MCF 10A (cell line): ENCODE data around the gene MAN1A1. TPM values are rescaled to one million over a fixed set of nuclear protein-coding genes. Genes with fewer than 3 reads are reported as not detected.

Experiments used
- BruUV-seq: library from RNA; stranded (reverse); fragments of 400-500 nt; replicated peaks from 2 replicates; lab custom pipeline; 2021; lab: Mats Ljungman, UMichigan
- CTCF ChIA-PET: fragments of 300-600 bp; sonication (Branson Sonifier 250); formaldehyde crosslinking; extraction: SDS; loops from one replicate; lab custom pipeline; 2021; ENCODE audit warnings: antibody characterized with exemption, inconsistent platforms; lab: Yijun Ruan, JAX
- POLR2A ChIA-PET: fragments of 300-600, 350-650 bp; sonication (Branson Sonifier 250); formaldehyde crosslinking; extraction: SDS; loops from one replicate; lab custom pipeline; 2020; ENCODE audit warnings: antibody characterized with exemption, inconsistent platforms; lab: Yijun Ruan, JAX
- DNase-seq: peaks from one replicate; pipeline ENCODE4 v3.0.0-alpha.2; 2018; ENCODE audit not compliant: unreplicated experiment
- H3K27ac Mint-ChIP-seq: one replicate; pipeline ENCODE4 v1.8.0; 2022; ENCODE audit warnings: mild to moderate bottlenecking, low read depth, mixed read lengths; ENCODE audit not compliant: unreplicated experiment
- H3K27me3 Mint-ChIP-seq: one replicate; pipeline ENCODE4 v1.8.0; 2022; ENCODE audit warnings: mixed read lengths; ENCODE audit not compliant: insufficient read depth, unreplicated experiment
- H3K36me3 Mint-ChIP-seq: one replicate; pipeline ENCODE4 v1.8.0; 2022; ENCODE audit warnings: mild to moderate bottlenecking, moderate library complexity, mixed read lengths; ENCODE audit not compliant: insufficient read depth, unreplicated experiment
- H3K4me1 Mint-ChIP-seq: one replicate; pipeline ENCODE4 v1.8.0; 2022; ENCODE audit warnings: mixed read lengths; ENCODE audit not compliant: insufficient read depth, unreplicated experiment
- H3K4me3 Mint-ChIP-seq: one replicate; pipeline ENCODE4 v1.8.0; 2022; ENCODE audit warnings: mild to moderate bottlenecking, moderate library complexity, mixed read lengths; ENCODE audit not compliant: unreplicated experiment
- H3K9me3 Mint-ChIP-seq: one replicate; pipeline ENCODE4 v1.8.0; 2022; ENCODE audit warnings: mixed read lengths; ENCODE audit not compliant: unreplicated experiment
- CTCF ChIP-seq: fragments of 200-600 bp; IDR thresholded peaks from one replicate; pipeline ENCODE4 v1.8.0; 2022; ENCODE audit warnings: antibody characterized with exemption, mild to moderate bottlenecking; ENCODE audit not compliant: unreplicated experiment
- intact Hi-C: fragments of 100-400 bp; cut with micrococcal nuclease; formaldehyde crosslinking; loops from 2 replicates; pipeline ENCODE4 v1.14.1; 2022
- total RNA-seq: library from RNA; stranded (reverse); gene quantifications from 2 replicates; pipeline ENCODE4 v1.2.3, GENCODE V29; 2022

MAN1A1 gene
- total RNA-seq, 1 experiment from 2014 or later: 1.3 TPM

- no TSS peak for BruUV-seq
- H3K27me3 Mint-ChIP-seq: no peaks in the 10 kb centered on the region
- POLR2A ChIA-PET: no interaction called here
Observed at GRCh38 chr6:119234941-119235340, 114.6 kb downstream of the MAN1A1 start.

GRCh38 chr6:119234457-119234856, 115.1 kb downstream of the MAN1A1 start:
- Mint-ChIP-seq H3K27ac (no peak overlapping the region), H3K27me3 (no peaks in the 10 kb centered on the region), H3K4me1 (no peaks in the 10 kb centered on the region), H3K36me3 (no peaks in the 10 kb centered on the region), H3K9me3 (no peaks in the 10 kb centered on the region), H3K4me3 (no peak overlapping the region)
- POLR2A ChIA-PET: no interaction called here
- CTCF ChIA-PET: no interaction called here
- no peak for DNase-seq
- intact Hi-C loops: no loop called here
- no TSS peak for BruUV-seq
- TF ChIP-seq CTCF: no peak

More at GRCh38 chr6:119234941-119235340, 114.6 kb downstream of the MAN1A1 start:
- CTCF ChIA-PET: interaction anchor here (0.6 kb wide), 1 partner anchor 29 kb away, joined by 3 read pairs; no protein-coding TSS in a partner anchor
- Mint-ChIP-seq H3K4me1 (no peaks in the 10 kb centered on the region), H3K9me3 (no peaks in the 10 kb centered on the region), H3K36me3 (no peaks in the 10 kb centered on the region), H3K27ac (no peak overlapping the region), H3K4me3 (no peak overlapping the region)
- intact Hi-C loops: no loop called here
- no peak for DNase-seq
- no peak for TF ChIP-seq CTCF

DNA sequence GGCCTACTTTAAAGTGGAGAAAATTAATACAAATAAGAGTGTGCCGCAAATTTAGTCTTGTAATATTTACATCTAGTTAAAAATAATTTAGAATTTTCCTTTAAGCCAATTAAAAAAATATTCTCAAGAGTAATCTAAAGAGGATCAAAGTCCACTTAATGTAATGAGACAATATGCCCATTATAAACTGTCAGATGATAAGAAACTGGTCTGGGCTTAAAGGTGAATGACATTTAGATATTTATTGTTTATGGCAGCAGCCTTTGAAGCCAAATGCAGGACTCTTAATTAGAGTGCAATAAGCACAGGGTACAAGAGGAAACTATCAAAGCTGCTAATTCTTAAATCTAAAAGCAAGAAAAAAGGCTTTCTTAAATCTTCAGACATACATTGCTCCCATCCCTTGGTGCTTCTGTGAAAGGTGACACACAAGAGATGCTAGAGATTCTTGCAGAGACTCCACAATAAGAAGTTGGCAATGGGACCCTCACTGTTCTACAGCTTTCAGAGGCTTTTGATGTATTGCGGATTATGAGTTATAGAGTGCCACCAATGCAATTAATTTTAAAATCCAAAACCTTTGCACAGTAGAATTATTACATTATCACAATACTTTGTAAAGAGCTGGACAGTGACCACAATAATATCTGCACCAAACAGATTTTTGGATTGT, 116.1 kb downstream of the MAN1A1 start:
- no peak for DNase-seq
- CTCF ChIA-PET: no interaction called here
- no peaks in the 10 kb centered on the region for H3K4me1 Mint-ChIP-seq
- no peaks in the 10 kb centered on the region for H3K9me3 Mint-ChIP-seq
- BruUV-seq: no TSS peak
- no peak for TF ChIP-seq CTCF
- POLR2A ChIA-PET: no interaction called here
- no peaks in the 10 kb centered on the region for H3K36me3 Mint-ChIP-seq
- H3K4me3 Mint-ChIP-seq: no peak overlapping the region
- H3K27ac Mint-ChIP-seq: no peak overlapping the region
- intact Hi-C loops: no loop called here
- H3K27me3 Mint-ChIP-seq: no peaks in the 10 kb centered on the region

- DNase-seq: no peak
- TF ChIP-seq CTCF: no peak
- ChIA-PET CTCF (interaction anchor here (0.8 kb wide), 1 partner anchor 1107 kb away, joined by 4 read pairs; no protein-coding TSS in a partner anchor), POLR2A (no interaction called here)
- H3K36me3 Mint-ChIP-seq: no peaks in the 10 kb centered on the region
- BruUV-seq: no TSS peak
- H3K9me3 Mint-ChIP-seq: no peaks in the 10 kb centered on the region
- no peaks in the 10 kb centered on the region for H3K4me1 Mint-ChIP-seq
- no peak overlapping the region for H3K4me3 Mint-ChIP-seq
- H3K27ac Mint-ChIP-seq: no peak overlapping the region
- no peaks in the 10 kb centered on the region for H3K27me3 Mint-ChIP-seq
- intact Hi-C loops: no loop called here
Observed at GRCh38 chr6:119231394-119231793, 118.2 kb downstream of the MAN1A1 start.
